ENCODE results near the gene CCNC. TPM values are rescaled to one million over a fixed set of nuclear protein-coding genes. Genes with fewer than 3 reads are reported as not detected.

CCNC gene
- total RNA-seq, 4 donors from 2014 or later = 35.6 to 69.4 (median 67.1) TPM

- H3K36me3 ChIP-seq = no peaks in the 10 kb centered on the region
- peaks cover 0 to under 1% (median 0%) of the 10 kb centered on the region in 3 donors for H3K9me3 ChIP-seq
- no peak for TF ChIP-seq POLR2A (IDR thresholded peaks at IDR 0.05)
- TF ChIP-seq CTCF (IDR thresholded peaks at IDR 0.05) = no peak
- H3K27me3 ChIP-seq = peaks cover 18 to 88% (median 34%) of the 10 kb centered on the region in 4 donors
- no peak overlapping the region for H3K27ac ChIP-seq
- intact Hi-C loops (cut with DNase I) = no loop called here
- no peak for DNase-seq
- 4 to 16% methylated on average over 8 to 11 of the region's 21 CpGs for WGBS, 2 donors
- H3K4me3 ChIP-seq = peak overlapping the region; percentile 44 to 69 (median 52)
- H3K4me1 ChIP-seq = peaks cover 16 to 31% (median 23%) of the 10 kb centered on the region in 3 donors
Observed at GRCh38 chr6:99589290-99589672, 20.8 kb upstream of the CCNC start.

GRCh38 chr6:99588618-99589289 is 20.3 kb upstream of the CCNC start:
- peaks cover 18 to 88% (median 31%) of the 10 kb centered on the region in 4 donors for H3K27me3 ChIP-seq
- no peak for DNase-seq
- H3K9me3 ChIP-seq = no peaks in the 10 kb centered on the region
- intact Hi-C loops (cut with DNase I) = no loop called here
- no peak overlapping the region for H3K27ac ChIP-seq
- peaks cover 16 to 31% (median 23%) of the 10 kb centered on the region in 3 donors for H3K4me1 ChIP-seq
- 0 to 20% methylated on average over 3 to 27 of the region's 52 CpGs for WGBS, 2 donors
- H3K4me3 ChIP-seq = peak overlapping the region; percentile 44 to 69 (median 52)
- H3K36me3 ChIP-seq = no peaks in the 10 kb centered on the region
- TF ChIP-seq POLR2A (IDR thresholded peaks at IDR 0.05) (no peak), CTCF (IDR thresholded peaks at IDR 0.05) (peak in 4 of 6 experiments; percentile 16 to 53 (median 44))

- TF ChIP-seq CTCF (IDR thresholded peaks at IDR 0.05) (no peak), POLR2A (IDR thresholded peaks at IDR 0.05) (no peak)
- Histone ChIP-seq H3K4me1 (peaks cover 16 to 31% (median 23%) of the 10 kb centered on the region in 3 donors), H3K27me3 (peaks cover 18 to 81% (median 26%) of the 10 kb centered on the region in 4 donors), H3K4me3 (no peak overlapping the region), H3K27ac (no peak overlapping the region), H3K36me3 (no peaks in the 10 kb centered on the region), H3K9me3 (no peaks in the 10 kb centered on the region)
- whole genome bisulfite sequencing, 2 donors = 74 to 93% methylated on average over 4 of the region's 4 CpGs
- DNase-seq = no peak
- intact Hi-C loops (cut with DNase I) = no loop called here
Observed at GRCh38 chr6:99587792-99588191, 19.3 kb upstream of the CCNC start.

- WGBS, 2 donors = 54 to 70% methylated on average over 3 to 4 of the region's 4 CpGs
- TF ChIP-seq POLR2A (IDR thresholded peaks at IDR 0.05) = no peak
- no peak for TF ChIP-seq CTCF (IDR thresholded peaks at IDR 0.05)
- Histone ChIP-seq H3K4me3 (no peak overlapping the region), H3K4me1 (no peaks in the 10 kb centered on the region), H3K27ac (no peak overlapping the region), H3K27me3 (peaks cover 0 to 27% (median 0%) of the 10 kb centered on the region in 4 donors), H3K9me3 (no peaks in the 10 kb centered on the region), H3K36me3 (no peaks in the 10 kb centered on the region)
- intact Hi-C loops (cut with DNase I) = no loop called here
- DNase-seq = no peak
Observed at GRCh38 chr6:99579781-99580180, 11.3 kb upstream of the CCNC start.

- WGBS, 2 donors = 100% methylated on average over 2 of the region's 2 CpGs; no CpG with 5 or more reads in 1 of the 2 donors
- TF ChIP-seq CTCF (IDR thresholded peaks at IDR 0.05) (no peak), POLR2A (IDR thresholded peaks at IDR 0.05) (no peak)
- H3K36me3 ChIP-seq = no peaks in the 10 kb centered on the region
- H3K27me3 ChIP-seq = no peaks in the 10 kb centered on the region
- H3K4me1 ChIP-seq = no peaks in the 10 kb centered on the region
- H3K4me3 ChIP-seq = no peak overlapping the region
- no peak overlapping the region for H3K27ac ChIP-seq
- no peaks in the 10 kb centered on the region for H3K9me3 ChIP-seq
- DNase-seq = no peak
- intact Hi-C loops (cut with DNase I) = no loop called here
Observed at GRCh38 chr6:99575544-99576227, 7.2 kb upstream of the CCNC start.
